GM04503 (cell line): Measurements from ENCODE around the gene PTTG1IP.

Experiments
- DNase-seq: peaks from one replicate; pipeline ENCODE4 v3.0.0-alpha.2; 2012; ENCODE audit warnings: low read depth

The PTTG1IP gene

GRCh38 chr21:44895859-44896258 lies 22.4 kb upstream of the PTTG1IP start:
- no peak for DNase-seq

DNA sequence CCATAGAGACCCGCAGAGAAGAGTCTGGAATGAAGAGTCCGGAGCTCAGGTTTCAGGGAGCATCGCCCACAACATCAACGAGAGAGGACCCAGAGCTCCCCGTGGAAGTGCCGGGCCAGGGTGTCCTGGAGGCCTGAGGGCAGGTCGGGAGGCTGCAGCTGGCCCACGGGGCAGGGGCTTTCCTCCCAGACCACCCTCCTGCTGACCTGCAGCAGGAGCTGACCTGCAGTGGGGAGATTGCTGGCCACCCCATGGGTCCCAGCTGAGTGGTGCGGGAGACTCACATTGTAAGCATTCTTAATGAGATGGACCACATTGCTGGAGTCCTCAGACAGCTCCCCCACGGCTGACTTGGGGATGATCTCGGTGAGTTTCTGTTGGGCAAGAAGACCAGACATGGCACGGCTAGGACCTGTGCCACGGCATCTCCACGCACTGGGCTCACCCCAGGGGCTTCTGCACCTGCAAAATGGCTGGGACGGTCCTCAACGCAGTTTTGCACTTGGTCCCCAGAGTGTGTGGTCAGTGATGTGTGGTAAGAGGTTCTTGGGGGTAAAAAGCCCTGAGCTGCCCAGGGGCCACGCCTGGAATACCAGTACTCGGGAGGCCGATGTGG lies 21.3 kb upstream of the PTTG1IP start:
- DNase-seq: no peak

DNA sequence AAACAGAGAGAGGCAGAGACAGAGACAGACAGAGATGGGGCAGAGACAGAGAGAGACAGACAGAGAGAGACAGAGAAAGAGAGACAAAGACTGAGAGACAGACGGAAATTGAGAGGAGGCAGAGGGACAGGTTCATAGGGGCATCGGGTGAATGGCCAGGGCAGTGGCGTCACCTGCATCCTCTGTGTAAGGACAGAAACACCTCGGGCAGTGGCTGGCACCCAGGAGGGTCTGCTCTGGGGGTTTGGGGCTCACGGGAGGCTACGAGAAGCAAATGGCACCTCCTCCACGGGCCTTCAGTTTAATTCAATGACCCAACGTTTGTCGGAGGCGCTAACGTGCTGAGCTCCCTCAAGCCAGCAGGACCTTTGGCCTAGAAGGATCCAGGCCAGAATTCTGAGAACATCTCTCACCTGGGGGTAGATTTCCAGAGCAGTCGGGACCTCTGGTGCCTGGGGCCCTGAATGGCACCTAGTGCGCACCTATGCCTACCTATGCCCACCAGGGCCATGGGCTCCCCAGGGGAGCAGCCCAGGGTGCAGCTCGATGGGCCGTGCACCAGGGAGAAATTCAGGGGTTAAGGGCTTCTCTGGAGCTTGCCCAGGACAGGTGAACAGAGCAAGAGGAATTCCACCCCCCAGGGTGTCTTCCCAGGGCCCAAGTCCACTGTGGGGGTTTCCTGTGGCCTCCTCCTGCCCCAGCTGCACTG lies 20.6 kb upstream of the PTTG1IP start:
- no peak for DNase-seq

- no peak for DNase-seq
These were observed 19.7 kb upstream of the PTTG1IP start for GRCh38 chr21:44893278-44893556.

GRCh38 chr21:44892536-44893277 lies 19.2 kb upstream of the PTTG1IP start:
- DNase-seq: no peak

DNA sequence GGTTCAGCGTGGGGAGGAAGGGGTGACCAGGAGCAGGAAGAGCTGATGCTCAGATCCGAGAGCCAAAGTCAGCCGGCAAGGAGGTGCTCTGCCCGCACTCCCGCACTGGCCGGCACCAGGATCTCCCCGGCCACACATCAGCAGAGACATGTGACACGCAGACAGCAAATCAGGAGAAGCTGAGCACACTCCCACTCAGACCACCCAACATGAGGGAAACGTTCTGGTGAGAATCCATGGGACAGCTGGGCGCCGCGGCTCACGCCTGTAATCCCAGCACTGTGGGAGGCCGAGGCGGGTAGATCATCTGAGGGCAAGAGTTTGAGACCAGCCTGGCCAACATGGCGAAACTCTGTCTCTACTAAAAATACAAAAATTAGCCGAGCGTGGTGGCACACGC lies 18.6 kb upstream of the PTTG1IP start:
- DNase-seq: no peak

DNA sequence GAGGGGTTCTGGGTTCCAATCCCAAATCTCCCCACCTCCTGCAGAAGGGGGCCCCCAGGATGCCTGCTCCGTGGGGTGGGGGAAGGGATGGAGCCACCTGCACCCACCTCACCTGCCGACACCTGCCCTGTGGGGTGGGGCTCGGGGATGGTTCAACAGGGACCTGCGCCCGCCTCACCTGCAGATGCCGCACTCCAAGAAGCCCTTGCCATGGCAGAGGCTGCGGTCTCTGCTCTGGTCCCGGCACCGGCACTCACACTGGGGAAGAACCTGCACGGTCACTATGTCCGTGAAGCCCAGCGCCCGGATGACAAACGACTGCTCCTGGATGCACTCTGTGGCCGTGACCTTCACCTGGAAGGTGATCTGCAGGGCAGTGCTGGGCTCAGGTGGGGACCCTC lies 18.1 kb upstream of the PTTG1IP start:
- DNase-seq: no peak

- DNase-seq: no peak
These were observed 17.6 kb upstream of the PTTG1IP start for GRCh38 chr21:44890961-44891541.

GRCh38 chr21:44890338-44890931 lies 16.9 kb upstream of the PTTG1IP start:
- no peak for DNase-seq

DNA sequence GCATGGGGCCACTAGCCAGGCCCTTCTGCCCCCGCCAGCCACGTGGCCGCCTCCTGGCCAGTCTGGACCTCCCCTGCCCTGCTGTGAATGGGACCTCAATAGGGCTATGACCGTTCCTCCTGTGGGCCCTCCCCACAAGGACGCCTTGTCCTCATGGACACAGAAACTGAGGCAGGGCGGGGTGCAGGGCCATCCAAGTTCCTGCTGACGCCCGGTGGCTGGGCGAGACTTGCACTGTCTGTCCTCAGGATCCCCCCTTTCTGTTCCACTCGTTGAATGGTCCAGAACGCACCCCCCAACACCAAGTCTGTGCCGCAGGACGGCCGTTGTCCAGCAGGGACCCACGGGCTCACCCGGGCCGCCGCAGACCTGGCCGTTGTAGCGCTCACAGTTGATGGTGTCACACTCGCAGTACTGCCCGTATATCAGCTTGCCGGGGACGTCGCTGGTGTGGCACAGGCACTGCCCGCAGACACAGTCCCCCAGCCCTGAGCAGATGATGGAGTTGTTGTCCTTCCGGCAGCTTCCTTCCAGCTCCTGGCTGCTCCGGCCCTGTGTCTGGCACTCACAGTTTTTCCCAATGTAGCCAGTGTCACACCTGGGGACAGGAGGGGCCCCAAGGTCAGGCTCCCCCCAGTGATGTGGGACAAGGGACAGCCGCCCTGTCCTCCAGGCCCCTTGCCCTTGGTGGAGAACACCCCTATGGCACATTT lies 16.3 kb upstream of the PTTG1IP start:
- no peak for DNase-seq

- no peak for DNase-seq
These were observed 15.4 kb upstream of the PTTG1IP start for GRCh38 chr21:44888581-44889550.

- DNase-seq: no peak
These were observed 14.5 kb upstream of the PTTG1IP start for GRCh38 chr21:44887807-44888580.

DNA sequence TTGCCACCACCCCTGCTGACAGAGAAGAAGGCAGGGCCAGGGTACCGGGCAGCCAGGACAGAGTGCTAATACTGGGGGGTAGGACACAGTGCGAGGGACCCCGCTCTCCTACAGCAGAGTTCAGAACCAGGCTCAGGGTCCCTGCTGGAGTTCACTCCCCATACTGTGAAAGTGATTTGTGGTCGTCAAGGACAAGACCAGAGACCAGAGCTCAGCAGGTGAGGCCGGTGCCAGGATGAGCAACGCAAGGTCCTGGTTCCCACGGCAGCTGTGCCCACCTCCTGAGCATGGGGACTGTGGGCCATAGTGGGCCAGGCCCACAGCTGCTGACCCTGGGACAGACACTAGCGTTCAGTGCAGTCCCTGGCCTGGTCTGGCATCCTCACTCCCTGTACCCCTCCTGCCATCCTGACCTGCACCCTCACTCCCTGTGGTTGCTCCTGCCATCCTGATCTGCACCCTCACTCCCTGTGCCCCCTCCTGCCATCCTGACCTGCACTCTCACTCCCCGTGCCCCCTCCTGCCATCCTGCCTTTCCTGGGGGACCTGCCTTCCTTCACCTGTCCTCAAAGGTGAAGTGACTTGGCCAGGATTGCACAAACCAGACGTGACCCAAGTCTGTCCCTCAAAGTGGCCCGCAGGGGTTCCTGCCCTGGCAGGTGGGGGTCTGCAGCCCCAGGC lies 13.8 kb upstream of the PTTG1IP start:
- no peak for DNase-seq

DNA sequence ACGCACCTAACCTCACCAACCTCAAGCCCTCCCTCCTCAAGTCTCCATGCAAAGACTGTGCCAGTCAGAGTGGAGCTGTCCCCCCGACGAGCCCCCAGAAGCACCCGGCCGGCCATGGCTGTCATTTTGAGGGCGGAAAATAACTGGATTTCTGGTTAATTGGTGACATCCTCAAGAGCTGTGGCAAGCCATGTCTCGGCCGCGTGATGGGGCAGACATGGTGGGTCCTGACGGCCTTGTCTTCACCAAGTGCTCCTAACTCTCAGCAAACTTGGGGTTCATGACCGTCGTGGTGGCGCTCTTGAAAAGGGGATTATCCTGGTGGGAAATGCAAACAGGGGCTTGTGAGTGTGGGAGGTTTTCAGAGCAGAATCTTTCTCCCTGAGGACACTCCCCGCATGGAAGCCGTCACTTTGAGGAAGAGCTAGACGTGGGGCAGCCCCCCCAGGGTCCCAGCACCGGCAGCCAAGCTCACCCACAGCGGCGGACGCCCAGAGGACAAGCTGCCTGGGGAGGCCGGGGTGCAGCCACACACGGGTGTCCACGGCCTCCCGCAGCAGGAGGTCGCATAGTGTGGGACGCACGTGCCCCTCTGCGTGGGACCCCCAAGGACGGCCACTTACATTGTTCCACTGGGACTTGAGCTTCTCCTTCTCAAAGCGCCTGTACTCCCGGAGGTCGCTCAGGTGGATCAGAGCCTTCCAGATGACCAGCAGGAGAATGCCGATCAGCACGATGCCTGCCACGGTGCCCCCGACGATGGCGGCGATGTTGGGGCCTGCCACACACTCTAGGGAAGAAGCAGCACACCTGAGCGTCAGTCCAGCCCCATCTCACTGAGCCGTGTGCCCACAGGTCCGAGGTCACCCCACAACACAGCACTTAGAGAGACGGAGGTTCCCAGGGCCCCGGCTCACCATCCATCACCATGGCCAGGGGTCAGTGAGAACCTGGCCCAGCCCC lies 12.9 kb upstream of the PTTG1IP start:
- DNase-seq: no peak

- no peak for DNase-seq
These were observed 12.1 kb upstream of the PTTG1IP start for GRCh38 chr21:44885615-44886014.

DNA sequence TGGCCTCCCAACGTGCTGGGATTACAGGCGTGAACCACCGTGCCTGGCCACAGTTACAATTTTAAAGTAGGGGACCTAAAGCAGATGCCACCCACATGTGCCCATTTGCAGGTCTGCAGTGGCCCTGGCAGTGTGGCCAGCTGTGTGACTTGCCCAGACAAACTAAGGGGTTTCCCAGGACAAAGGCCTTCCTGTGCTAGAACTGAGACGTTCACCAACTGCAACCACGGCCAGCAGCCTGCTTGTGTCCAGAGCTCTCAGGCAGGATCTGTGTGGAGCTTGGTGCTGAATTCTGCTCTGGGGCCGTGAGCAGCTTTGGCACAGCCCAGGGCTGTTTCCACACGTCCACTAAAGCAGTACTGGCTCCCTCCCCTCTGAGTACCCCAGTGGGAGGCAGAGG lies 10.6 kb upstream of the PTTG1IP start:
- DNase-seq: no peak

DNA sequence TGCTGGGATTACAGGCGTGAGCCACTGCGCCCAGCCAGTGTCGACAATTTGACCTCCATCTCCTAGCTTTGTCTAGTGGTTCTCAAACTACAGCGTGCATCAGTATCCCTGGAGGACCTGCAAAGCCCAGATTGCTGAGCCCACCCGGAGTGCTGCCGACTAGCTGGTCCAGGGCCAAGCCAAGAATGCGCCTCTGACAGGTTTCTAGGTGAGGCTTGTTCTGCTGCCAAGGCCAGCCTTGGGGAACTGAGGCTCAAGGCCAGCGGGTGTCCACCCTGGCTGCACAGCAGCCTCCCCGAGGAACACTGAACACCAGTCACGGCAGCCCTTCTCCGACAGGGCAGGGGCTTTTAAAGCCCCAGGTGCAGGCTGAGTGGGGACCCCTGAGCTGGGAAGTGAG lies 9.8 kb upstream of the PTTG1IP start:
- DNase-seq: no peak

- DNase-seq: no peak
These were observed 7.8 kb upstream of the PTTG1IP start for GRCh38 chr21:44881198-44881872.
